Activated CD8-positive, alpha-beta memory T cell treated with anti-CD3 and anti-CD28 coated beads for 36 hours (primary cell): ENCODE data around the gene TJP2. TPM values are rescaled to one million over a fixed set of nuclear protein-coding genes. Genes with fewer than 3 reads are reported as not detected.

Experiments
- CTCF ChIA-PET: fragments of 350-600 bp; sonication (Branson Sonifier 250); formaldehyde crosslinking; loops from one replicate; lab custom pipeline; 2021; ENCODE audit warnings: antibody characterized with exemption; lab: Charles Lee
- POLR2A ChIA-PET: fragments of 350-600 bp; sonication (Branson Sonifier 250); formaldehyde crosslinking; loops from one replicate; lab custom pipeline; 2021; ENCODE audit warnings: antibody characterized with exemption; lab: Charles Lee
- total RNA-seq, 2 experiments: library from RNA; stranded (reverse); gene quantifications; one replicate each; pipeline ENCODE4 v1.2.3, GENCODE V29; 2021

Gene TJP2
- total RNA-seq = 10 to 100 TPM; 14.1 to 16.6 TPM

- ChIA-PET CTCF (interaction anchor here (1.3 kb wide), 1 partner anchor 10 kb away, joined by 3 read pairs; no protein-coding TSS in a partner anchor), POLR2A (interaction anchor here (0.9 to 1.0 kb wide), 2 partner anchors 12 to 52 kb away, joined by 3 read pairs; no protein-coding TSS in a partner anchor)
These were observed at the start of gene TJP2 for GRCh38 chr9:69173891-69174615. Gene TJP2, plus strand, starts transcription at chr9:69174277. Its CDS starts 96 bp downstream, at chr9:69174373.

- ChIA-PET POLR2A (no interaction called here), CTCF (interaction anchor here (0.5 kb wide), 1 partner anchor 78 kb away, joined by 3 read pairs; no protein-coding TSS in a partner anchor)
These were observed 43.3 kb upstream of the TJP2 start for GRCh38 chr9:69130456-69131441.

- POLR2A ChIA-PET = no interaction called here
- CTCF ChIA-PET = no interaction called here
These were observed 42.4 kb upstream of the TJP2 start for GRCh38 chr9:69131682-69132081.

- ChIA-PET POLR2A (no interaction called here), CTCF (no interaction called here)
These were observed 41.7 kb upstream of the TJP2 start for GRCh38 chr9:69132361-69132760.

- ChIA-PET CTCF (no interaction called here), POLR2A (no interaction called here)
These were observed 39.7 kb upstream of the TJP2 start for GRCh38 chr9:69134412-69134811.

GRCh38 chr9:69136185-69136584, 37.9 kb upstream of the TJP2 start:
- ChIA-PET POLR2A (no interaction called here), CTCF (no interaction called here)

- POLR2A ChIA-PET = no interaction called here
- CTCF ChIA-PET = no interaction called here
These were observed 37.3 kb upstream of the TJP2 start for GRCh38 chr9:69136779-69137178.

GRCh38 chr9:69137311-69137710, 36.8 kb upstream of the TJP2 start:
- ChIA-PET POLR2A (no interaction called here), CTCF (interaction anchor here (0.6 kb wide), 1 partner anchor 185 kb away, joined by 3 read pairs; no protein-coding TSS in a partner anchor)

GRCh38 chr9:69139596-69139995, 34.5 kb upstream of the TJP2 start:
- ChIA-PET CTCF (no interaction called here), POLR2A (no interaction called here)

- CTCF ChIA-PET = no interaction called here
- POLR2A ChIA-PET = no interaction called here
These were observed 33.8 kb upstream of the TJP2 start for GRCh38 chr9:69140123-69140735.

- CTCF ChIA-PET = no interaction called here
- POLR2A ChIA-PET = interaction anchor here (0.6 kb wide), 1 partner anchor 147 kb away, joined by 5 read pairs; no protein-coding TSS in a partner anchor
These were observed 32.2 kb upstream of the TJP2 start for GRCh38 chr9:69141851-69142250.

- ChIA-PET CTCF (no interaction called here), POLR2A (no interaction called here)
These were observed 30.8 kb upstream of the TJP2 start for GRCh38 chr9:69143291-69143690.

GRCh38 chr9:69145144-69145715, 28.8 kb upstream of the TJP2 start:
- CTCF ChIA-PET = no interaction called here
- POLR2A ChIA-PET = no interaction called here

- POLR2A ChIA-PET = no interaction called here
- CTCF ChIA-PET = no interaction called here
These were observed 26.8 kb upstream of the TJP2 start for GRCh38 chr9:69147041-69147834.

- ChIA-PET CTCF (no interaction called here), POLR2A (no interaction called here)
These were observed 24.7 kb upstream of the TJP2 start for GRCh38 chr9:69149321-69149807.

GRCh38 chr9:69151506-69151905, 22.6 kb upstream of the TJP2 start:
- POLR2A ChIA-PET = no interaction called here

GRCh38 chr9:69153707-69154521, 20.2 kb upstream of the TJP2 start:
- ChIA-PET CTCF (no interaction called here), POLR2A (no interaction called here)

More at GRCh38 chr9:69151506-69151905, 22.6 kb upstream of the TJP2 start:
- CTCF ChIA-PET = interaction anchor here (0.7 kb wide), 1 partner anchor 67 kb away, joined by 3 read pairs; no protein-coding TSS in a partner anchor
